Thyroid gland (tissue), 4 donors: ENCODE data around the gene HINT3.
"Not testable (repeated sequence)": the region's sequence is repeated elsewhere in the genome, so short reads cannot be mapped to it uniquely, and the experiment has no call there.

Source experiments
- CTCF ChIP-seq, 6 experiments: fragments of 200-600 bp in 3 of 6; fragments of 450-650 bp in 3 of 6; sonication (generic) in 3 of 6; IDR thresholded peaks; one replicate each; pipeline ENCODE4 v1.5.1; 2016 to 2019; ENCODE audit warnings: antibody characterized with exemption in 6 of 6, mild to moderate bottlenecking in 2 of 6, inconsistent platforms in 1 of 6, moderate library complexity in 1 of 6
- POLR2A ChIP-seq, 2 donors: fragments of 450-650 bp; IDR thresholded peaks; one replicate each; pipeline ENCODE4 v1.6.1; 2017; ENCODE audit warnings: antibody characterized with exemption in 2 of 2, mild to moderate bottlenecking in 2 of 2, moderate library complexity in 1 of 2

GRCh38 chr6:126023474-126023873 lies 66.9 kb downstream of the HINT3 start:
- TF ChIP-seq POLR2A, CTCF (IDR thresholded peaks at IDR 0.05): not testable (repeated sequence)
